Measurements from ENCODE around the gene ANK2. TPM values are rescaled to one million over a fixed set of nuclear protein-coding genes. Genes with fewer than 3 reads are reported as not detected.

The ANK2 gene
- total and polyA plus RNA-seq, 2 of the 13 experiments (the other 11 are each of a cell fraction or from before 2014, with no cell fraction given) = 2.7 to 15.1 TPM

GRCh38 chr4:113070755-113071154 is 21.3 kb downstream of the ANK2 start (continued):
- TF ChIP-seq YEATS2 (CRISPR knock-in tag; IDR thresholded peaks at IDR 0.05; ENCODE audit: borderline replicate concordance) (no peak), MEIS1 (CRISPR knock-in tag; IDR thresholded peaks at IDR 0.05; ENCODE audit: borderline replicate concordance) (no peak), ZNF672 (CRISPR knock-in tag; IDR thresholded peaks at IDR 0.05) (no peak), KAT7 (CRISPR knock-in tag; IDR thresholded peaks at IDR 0.05; ENCODE audit: borderline replicate concordance) (no peak)

- POLR2A ChIA-PET = no interaction called here
These were observed 21.8 kb downstream of the ANK2 start for GRCh38 chr4:113071274-113071673.

More at GRCh38 chr4:113071274-113071673, 21.8 kb downstream of the ANK2 start:
- Histone ChIP-seq H3K9me3 (ENCODE audit: low read length) (no peaks in the 10 kb centered on the region), H3K27me3 (ENCODE audit: control insufficient read depth in 1 of 2, insufficient read depth in 2 of 2, low read length in 2 of 2) (peaks cover 0 to 9% of the 10 kb centered on the region in 2 experiments; a peak in 1 of 5 replicates), H3K27ac (ENCODE audit: extremely low read length, insufficient read depth, low read length) (no peak overlapping the region), H3K4me3 (replicated peaks in 1 of 3; ENCODE audit: insufficient read depth in 1 of 3, low read depth in 2 of 3, low read length in 3 of 3) (no peak overlapping the region), H3K4me2 (ENCODE audit: low read depth, low read length) (no peak overlapping the region), H3K4me1 (ENCODE audit: insufficient read depth, low read length) (no peaks in the 10 kb centered on the region), H4K20me1 (ENCODE audit: insufficient read depth, low read length) (no peaks in the 10 kb centered on the region), H2AFZ (ENCODE audit: low read length) (no peak overlapping the region), H3K36me3 (replicated peaks in 1 of 2; ENCODE audit: control insufficient read depth in 1 of 2, insufficient read depth in 2 of 2, low read length in 2 of 2) (no peaks in the 10 kb centered on the region), H3K79me2 (ENCODE audit: insufficient read depth, low read length) (no peaks in the 10 kb centered on the region), H3K9ac (ENCODE audit: insufficient read depth, low read depth, low read length) (no peak overlapping the region)
- no peak for FAIRE-seq
- CTCF ChIA-PET (ENCODE audit: low intra/inter-chr PET ratio, low total read pairs) = no interaction called here
- in situ Hi-C loops (cut with HindIII; ENCODE audit: extremely low pct_ligation_motif_present, low pct_unique_long_range_greater_than_20kb) = no loop called here
- TF ChIP-seq MEIS2 (CRISPR knock-in tag; IDR thresholded peaks at IDR 0.05) (no peak), ZNF263 (CRISPR knock-in tag; IDR thresholded peaks at IDR 0.05) (no peak), HNRNPH1 (optimal IDR thresholded peaks at IDR 0.05; ENCODE audit: low read depth, low read length) (no peak), ZFP91 (CRISPR knock-in tag; IDR thresholded peaks at IDR 0.05; ENCODE audit: borderline replicate concordance) (no peak), ZNF605 (CRISPR knock-in tag; IDR thresholded peaks at IDR 0.05) (no peak), GTF3A (CRISPR knock-in tag; conservative IDR thresholded peaks at IDR 0.05) (no peak)
- WGBS (ENCODE audit: low lambda C conversion rate) = 12% methylated on average over 4 of the region's 4 CpGs
- intact Hi-C loops (cut with micrococcal nuclease; ENCODE audit: unreplicated experiment) = no loop called here
- no peak for ATAC-seq
- BruUV-seq (replicated peaks) = no TSS peak
- DNase-seq (ENCODE audit: low spot score) = no peak
